ENCODE data around the gene CPA5. TPM values are rescaled to one million over a fixed set of nuclear protein-coding genes. Genes with fewer than 3 reads are reported as not detected.

The CPA5 gene
- total RNA-seq, 1 experiment from 2014 or later, result not detected

GRCh38 chr7:130356121-130356875 is 11.7 kb downstream of the CPA5 start:
- Histone ChIP-seq H3K79me2 (ENCODE audit: insufficient read depth, low read length) (no peaks in the 10 kb centered on the region), H4K20me1 (ENCODE audit: control insufficient read depth, insufficient read depth, insufficient read length) (no peaks in the 10 kb centered on the region), H2AFZ (ENCODE audit: low read length) (peak overlapping the region; percentile 76), H3K79me1 (ENCODE audit: insufficient read depth, low read depth, low read length, poor library complexity, severe bottlenecking) (no peaks in the 10 kb centered on the region), H3K4ac (ENCODE audit: low read depth, low read length) (no peak overlapping the region), H4K5ac (ENCODE audit: insufficient read length, low read depth, low read length) (no peak overlapping the region), H4K91ac (ENCODE audit: insufficient read length, low read depth, low read length) (no peak overlapping the region), H3K14ac (ENCODE audit: insufficient read depth, low read length) (0 out of 2 replicates have a peak overlapping the region, but pooled peaks have one; percentile 52), H3K23ac (ENCODE audit: insufficient read length, low read depth, low read length) (no peak overlapping the region), H3K4me1 (ENCODE audit: insufficient read depth, low read length) (peaks cover 10% of the 10 kb centered on the region; the same call in 1 of the 2 replicates), H3T11ph (ENCODE audit: low read length) (no peak overlapping the region), H3K18ac (ENCODE audit: insufficient read length, low read depth, low read length) (peak overlapping the region; percentile 74), H3K9ac (ENCODE audit: extremely low read depth, insufficient read length, low read length) (no peak overlapping the region), H4K8ac (replicated peaks; ENCODE audit: insufficient read length, low read depth, low read length) (no peak overlapping the region), H3K27me3 (ENCODE audit: insufficient read depth, low read length) (no peaks in the 10 kb centered on the region), H2BK20ac (ENCODE audit: low read depth, low read length, poor library complexity, severe bottlenecking) (no peak overlapping the region), H3K23me2 (ENCODE audit: insufficient read length, low read depth, low read length, poor library complexity, severe bottlenecking) (no peaks in the 10 kb centered on the region), H3K4me2 (ENCODE audit: insufficient read depth, insufficient read length, low read length) (no peak overlapping the region), H3K27ac (ENCODE audit: insufficient read length, low read depth, low read length) (no peak overlapping the region), H2BK15ac (ENCODE audit: low read depth, low read length) (no peak overlapping the region), H3K9me3 (ENCODE audit: control insufficient read depth, low read depth, low read length) (no peaks in the 10 kb centered on the region), H2BK5ac (ENCODE audit: insufficient read length, low read length) (no peak overlapping the region), H2BK120ac (ENCODE audit: low read depth, low read length, poor library complexity, severe bottlenecking) (no peak overlapping the region), H2BK12ac (ENCODE audit: insufficient read length, low read depth, low read length) (peak overlapping the region; percentile 65), H2AK5ac (ENCODE audit: insufficient read length, low read length) (no peak overlapping the region), H3K56ac (ENCODE audit: insufficient read length, low read depth, low read length) (no peak overlapping the region)
- Mint-ChIP-seq H3K27me3 (ENCODE audit: low read depth) (peaks cover 1% of the 10 kb centered on the region; the same call in 1 of the 2 replicates), H3K4me3 (peak overlapping the region in 1 of 2 experiments; percentile 20; a peak in 1 of 5 replicates), H3K9me3 (peaks cover 6 to 7% of the 10 kb centered on the region in 2 experiments; a peak in 4 of 5 replicates), H3K27ac (peak overlapping the region in 2 of 3 experiments; percentile 65 to 70; a peak in 4 of 7 replicates), H3K4me1 (peaks cover 28 to 33% of the 10 kb centered on the region in 2 experiments), H3K36me3 (ENCODE audit: insufficient read depth in 1 of 3, low read depth in 3 of 3) (peaks cover 0 to 8% (median 2%) of the 10 kb centered on the region in 3 experiments; a peak in 3 of 7 replicates)
- DNase-seq, result peak; percentile 76
- TF ChIP-seq CTCF (conservative IDR thresholded peaks at IDR 0.05), result no peak
- no CpG with 5 or more reads among the region's 9 CpGs for WGBS (ENCODE audit: extremely low coverage, insufficient read length, low lambda C conversion rate)
